Gastrocnemius medialis (tissue), 4 donors: ENCODE measurements around the gene ZNF366.

Experiments
- POLR2A ChIP-seq, 2 donors: fragments of 450-650 bp; IDR thresholded peaks; one replicate each; pipeline ENCODE4 v1.6.1; 2017; ENCODE audit warnings: antibody characterized with exemption in 2 of 2, mild to moderate bottlenecking in 2 of 2, moderate library complexity in 2 of 2
- TF ChIP-seq, protein P1 (sequence below), 5 experiments: fragments of 450-650 bp in 3 of 5; fragments of 200-600 bp in 2 of 5; sonication (generic) in 2 of 5; IDR thresholded peaks in 4 of 5; conservative IDR thresholded peaks in 1 of 5; 1 replicate in 4 of 5; 2 replicates in 1 of 5; pipeline ENCODE4 v1.5.1; 2016 to 2019; ENCODE audit warnings: antibody characterized with exemption in 5 of 5, mild to moderate bottlenecking in 3 of 5, moderate library complexity in 3 of 5

DNA sequence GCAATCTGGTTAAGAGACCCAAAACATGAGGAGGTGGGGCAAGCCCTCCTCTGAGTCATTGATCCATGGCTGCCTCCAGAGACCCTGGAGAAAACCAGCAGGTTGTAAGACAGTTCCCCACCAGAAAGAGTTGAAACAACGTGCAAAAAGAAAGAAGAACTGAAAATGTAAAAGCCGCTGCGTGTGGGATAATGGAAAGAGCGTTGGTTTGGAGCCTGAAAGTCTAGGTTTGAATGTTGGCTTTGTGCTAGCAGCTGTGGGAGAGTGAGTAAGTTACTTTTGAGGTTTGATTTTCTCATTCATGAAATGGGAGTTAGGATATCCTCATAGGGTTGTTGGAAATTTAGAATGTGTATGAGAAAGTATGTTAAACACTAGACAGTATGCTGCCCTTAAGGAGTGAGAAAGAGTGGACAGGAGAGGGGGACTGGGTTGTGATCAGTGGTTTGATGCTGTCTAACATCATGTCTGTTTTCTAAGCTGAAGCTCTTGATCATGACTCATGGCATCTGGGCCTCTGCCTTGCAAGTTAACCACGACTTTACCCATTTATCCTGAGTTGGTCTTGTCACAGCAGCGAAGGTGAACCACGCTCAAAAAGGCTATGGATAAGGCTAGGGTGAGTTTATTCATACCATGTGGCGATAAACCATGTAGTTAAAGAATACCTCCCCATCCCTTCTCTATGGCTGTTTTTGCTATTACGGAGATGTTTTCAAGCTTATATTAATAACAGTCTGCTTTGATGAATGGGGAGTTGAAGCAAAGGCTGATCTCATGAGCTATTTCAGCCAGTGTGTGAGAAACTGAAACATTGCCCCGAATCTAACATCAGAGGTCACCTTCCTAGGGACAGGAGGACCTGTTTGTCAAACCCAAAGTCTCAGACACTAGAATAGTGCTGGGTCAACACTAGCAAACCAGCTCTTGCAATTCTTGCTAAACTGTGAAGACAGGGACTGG, 41.3 kb downstream of the ZNF366 start:
- no peak for TF ChIP-seq POLR2A (IDR thresholded peaks at IDR 0.05)
- TF ChIP-seq, protein P1, sequence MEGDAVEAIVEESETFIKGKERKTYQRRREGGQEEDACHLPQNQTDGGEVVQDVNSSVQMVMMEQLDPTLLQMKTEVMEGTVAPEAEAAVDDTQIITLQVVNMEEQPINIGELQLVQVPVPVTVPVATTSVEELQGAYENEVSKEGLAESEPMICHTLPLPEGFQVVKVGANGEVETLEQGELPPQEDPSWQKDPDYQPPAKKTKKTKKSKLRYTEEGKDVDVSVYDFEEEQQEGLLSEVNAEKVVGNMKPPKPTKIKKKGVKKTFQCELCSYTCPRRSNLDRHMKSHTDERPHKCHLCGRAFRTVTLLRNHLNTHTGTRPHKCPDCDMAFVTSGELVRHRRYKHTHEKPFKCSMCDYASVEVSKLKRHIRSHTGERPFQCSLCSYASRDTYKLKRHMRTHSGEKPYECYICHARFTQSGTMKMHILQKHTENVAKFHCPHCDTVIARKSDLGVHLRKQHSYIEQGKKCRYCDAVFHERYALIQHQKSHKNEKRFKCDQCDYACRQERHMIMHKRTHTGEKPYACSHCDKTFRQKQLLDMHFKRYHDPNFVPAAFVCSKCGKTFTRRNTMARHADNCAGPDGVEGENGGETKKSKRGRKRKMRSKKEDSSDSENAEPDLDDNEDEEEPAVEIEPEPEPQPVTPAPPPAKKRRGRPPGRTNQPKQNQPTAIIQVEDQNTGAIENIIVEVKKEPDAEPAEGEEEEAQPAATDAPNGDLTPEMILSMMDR (IDR thresholded peaks at IDR 0.05 in 4 of 5, conservative IDR thresholded peaks at IDR 0.05 in 1 of 5), result no peak
